Measurements from ENCODE around the gene KIF5C. TPM values are rescaled to one million over a fixed set of nuclear protein-coding genes. Genes with fewer than 3 reads are reported as not detected.

KIF5C gene
- total RNA-seq, 1 donor from 2014 or later = 6.2 TPM

- TF ChIP-seq CTCF (IDR thresholded peaks at IDR 0.05) = no peak
- Histone ChIP-seq H3K27ac (no peak overlapping the region), H3K9me3 (no peaks in the 10 kb centered on the region), H3K4me1 (no peaks in the 10 kb centered on the region), H3K4me3 (no peak overlapping the region), H3K27me3 (no peaks in the 10 kb centered on the region), H3K36me3 (no peaks in the 10 kb centered on the region)
- no peak for DNase-seq (ENCODE audit: low spot score in 2 of 2)
- intact Hi-C loops (cut with DNase I) = no loop called here
Measured at GRCh38 chr2:148933456-148933855, 58.4 kb downstream of the KIF5C start.

GRCh38 chr2:148935791-148936190 lies 60.8 kb downstream of the KIF5C start:
- H3K36me3 ChIP-seq = no peaks in the 10 kb centered on the region
- intact Hi-C loops (cut with DNase I) = no loop called here
- TF ChIP-seq CTCF (IDR thresholded peaks at IDR 0.05) = no peak
- H3K27me3 ChIP-seq = no peaks in the 10 kb centered on the region
- no peaks in the 10 kb centered on the region for H3K9me3 ChIP-seq
- no peak overlapping the region for H3K4me3 ChIP-seq
- DNase-seq (ENCODE audit: low spot score in 2 of 2) = no peak
- H3K27ac ChIP-seq = no peak overlapping the region
- no peaks in the 10 kb centered on the region for H3K4me1 ChIP-seq

GRCh38 chr2:148936857-148937450 lies 61.9 kb downstream of the KIF5C start:
- TF ChIP-seq CTCF (IDR thresholded peaks at IDR 0.05) = no peak
- H3K9me3 ChIP-seq = no peaks in the 10 kb centered on the region
- no peak for DNase-seq (ENCODE audit: low spot score in 2 of 2)
- H3K4me1 ChIP-seq = no peaks in the 10 kb centered on the region
- no peaks in the 10 kb centered on the region for H3K27me3 ChIP-seq
- no peak overlapping the region for H3K4me3 ChIP-seq
- intact Hi-C loops (cut with DNase I) = no loop called here
- H3K27ac ChIP-seq = no peak overlapping the region
- H3K36me3 ChIP-seq = no peaks in the 10 kb centered on the region

GRCh38 chr2:148939271-148939670 lies 64.2 kb downstream of the KIF5C start:
- DNase-seq (ENCODE audit: low spot score in 2 of 2) = no peak
- TF ChIP-seq CTCF (IDR thresholded peaks at IDR 0.05) = no peak
- no peak overlapping the region for H3K27ac ChIP-seq
- H3K9me3 ChIP-seq = no peaks in the 10 kb centered on the region
- no peaks in the 10 kb centered on the region for H3K36me3 ChIP-seq
- no peaks in the 10 kb centered on the region for H3K4me1 ChIP-seq
- H3K4me3 ChIP-seq = no peak overlapping the region
- H3K27me3 ChIP-seq = no peaks in the 10 kb centered on the region
- intact Hi-C loops (cut with DNase I) = no loop called here

- H3K36me3 ChIP-seq = no peaks in the 10 kb centered on the region
- H3K27ac ChIP-seq = no peak overlapping the region
- no peaks in the 10 kb centered on the region for H3K4me1 ChIP-seq
- no peak for TF ChIP-seq CTCF (IDR thresholded peaks at IDR 0.05)
- intact Hi-C loops (cut with DNase I) = no loop called here
- no peaks in the 10 kb centered on the region for H3K27me3 ChIP-seq
- H3K9me3 ChIP-seq = peaks cover 0 to 4% of the 10 kb centered on the region in 2 donors
- DNase-seq (ENCODE audit: low spot score in 2 of 2) = no peak
- H3K4me3 ChIP-seq = no peak overlapping the region
Measured at GRCh38 chr2:148943097-148943496, 68.1 kb downstream of the KIF5C start.

- no peak overlapping the region for H3K27ac ChIP-seq
- intact Hi-C loops (cut with DNase I) = no loop called here
- H3K9me3 ChIP-seq = peaks cover 0 to 4% of the 10 kb centered on the region in 2 donors
- no peak for TF ChIP-seq CTCF (IDR thresholded peaks at IDR 0.05)
- no peaks in the 10 kb centered on the region for H3K36me3 ChIP-seq
- no peak for DNase-seq (ENCODE audit: low spot score in 2 of 2)
- no peaks in the 10 kb centered on the region for H3K27me3 ChIP-seq
- H3K4me1 ChIP-seq = no peaks in the 10 kb centered on the region
- no peak overlapping the region for H3K4me3 ChIP-seq
Measured at GRCh38 chr2:148944536-148944935, 69.5 kb downstream of the KIF5C start.
